ENCODE results near the gene RNF157.

RNF157 gene

DNA sequence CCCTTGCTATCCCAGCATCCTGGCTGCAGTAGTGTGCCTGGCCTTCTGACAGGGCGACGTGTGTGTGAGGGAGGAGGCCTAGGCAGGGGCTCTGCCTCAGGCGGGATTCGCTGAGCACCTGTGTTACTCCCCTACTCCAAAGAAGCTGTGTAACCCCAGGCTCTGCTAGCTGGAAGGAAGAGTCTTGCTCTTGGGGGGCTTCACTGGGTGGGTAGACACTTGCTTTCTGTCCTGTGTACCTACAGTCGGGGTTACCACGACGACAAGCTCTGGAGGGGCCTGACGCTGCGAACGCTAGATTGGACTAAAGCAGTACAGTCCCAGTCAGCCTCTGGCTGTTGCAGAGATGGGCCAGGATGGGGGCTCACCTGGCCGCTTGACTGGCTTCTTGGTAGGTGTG is 146.2 kb downstream of the RNF157 start:
- H3K79me2 ChIP-seq (ENCODE audit: insufficient read depth, low read depth), result no peaks in the 10 kb centered on the region
- no peak overlapping the region for H3K27ac ChIP-seq
- no peaks in the 10 kb centered on the region for H3K4me1 ChIP-seq (ENCODE audit: low read depth, poor library complexity, severe bottlenecking)
- H2AFZ ChIP-seq (ENCODE audit: low read depth), result no peak overlapping the region
- H3K36me3 ChIP-seq (ENCODE audit: insufficient read depth), result peaks cover 3% of the 10 kb centered on the region; the same call in 1 of the 2 replicates
- H3K4me3 ChIP-seq (IDR thresholded peaks at IDR 0.05; ENCODE audit: insufficient read depth, low read depth, low read length), result no peak overlapping the region
- TF ChIP-seq, protein P1, sequence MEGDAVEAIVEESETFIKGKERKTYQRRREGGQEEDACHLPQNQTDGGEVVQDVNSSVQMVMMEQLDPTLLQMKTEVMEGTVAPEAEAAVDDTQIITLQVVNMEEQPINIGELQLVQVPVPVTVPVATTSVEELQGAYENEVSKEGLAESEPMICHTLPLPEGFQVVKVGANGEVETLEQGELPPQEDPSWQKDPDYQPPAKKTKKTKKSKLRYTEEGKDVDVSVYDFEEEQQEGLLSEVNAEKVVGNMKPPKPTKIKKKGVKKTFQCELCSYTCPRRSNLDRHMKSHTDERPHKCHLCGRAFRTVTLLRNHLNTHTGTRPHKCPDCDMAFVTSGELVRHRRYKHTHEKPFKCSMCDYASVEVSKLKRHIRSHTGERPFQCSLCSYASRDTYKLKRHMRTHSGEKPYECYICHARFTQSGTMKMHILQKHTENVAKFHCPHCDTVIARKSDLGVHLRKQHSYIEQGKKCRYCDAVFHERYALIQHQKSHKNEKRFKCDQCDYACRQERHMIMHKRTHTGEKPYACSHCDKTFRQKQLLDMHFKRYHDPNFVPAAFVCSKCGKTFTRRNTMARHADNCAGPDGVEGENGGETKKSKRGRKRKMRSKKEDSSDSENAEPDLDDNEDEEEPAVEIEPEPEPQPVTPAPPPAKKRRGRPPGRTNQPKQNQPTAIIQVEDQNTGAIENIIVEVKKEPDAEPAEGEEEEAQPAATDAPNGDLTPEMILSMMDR (conservative IDR thresholded peaks at IDR 0.05; ENCODE audit: low read depth, low read length), result no peak
- H3K9ac ChIP-seq, result no peak overlapping the region
- no peaks in the 10 kb centered on the region for H3K27me3 ChIP-seq (ENCODE audit: insufficient read depth, low read depth)
- H3K4me2 ChIP-seq, result no peak overlapping the region
- H4K20me1 ChIP-seq (ENCODE audit: insufficient read depth), result no peaks in the 10 kb centered on the region

GRCh38 chr17:76092526-76093413 is 147.5 kb downstream of the RNF157 start:
- H2AFZ ChIP-seq (ENCODE audit: low read depth), result no peak overlapping the region
- H3K27ac ChIP-seq, result no peak overlapping the region
- no peaks in the 10 kb centered on the region for H3K27me3 ChIP-seq (ENCODE audit: insufficient read depth, low read depth)
- H3K4me3 ChIP-seq (IDR thresholded peaks at IDR 0.05; ENCODE audit: insufficient read depth, low read depth, low read length), result no peak overlapping the region
- H3K79me2 ChIP-seq (ENCODE audit: insufficient read depth, low read depth), result no peaks in the 10 kb centered on the region
- no peak overlapping the region for H3K9ac ChIP-seq
- H4K20me1 ChIP-seq (ENCODE audit: insufficient read depth), result no peaks in the 10 kb centered on the region
- no peaks in the 10 kb centered on the region for H3K4me1 ChIP-seq (ENCODE audit: low read depth, poor library complexity, severe bottlenecking)
- H3K36me3 ChIP-seq (ENCODE audit: insufficient read depth), result peaks cover 3% of the 10 kb centered on the region; the same call in 1 of the 2 replicates
- TF ChIP-seq, protein P1 (conservative IDR thresholded peaks at IDR 0.05; ENCODE audit: low read depth, low read length), result no peak
- no peak overlapping the region for H3K4me2 ChIP-seq

All from KMS-11 (cell line).